Natural killer cell (primary cell): ENCODE results near the gene HIRA. TPM values are rescaled to one million over a fixed set of nuclear protein-coding genes. Genes with fewer than 3 reads are reported as not detected.
A peak's percentile ranks its signal among the peaks of the same experiment; 100 is the strongest.

Experiments used
- ATAC-seq, 3 donors: fragments of 150-1000 bp in 2 of 3; fragments of 200-7000 bp in 1 of 3; cut with Tn5 transposase; 1 replicate in 1 of 3; 2 replicates in 2 of 3; pipeline ENCODE4 v1.10.0; 2021; ENCODE audit warnings: mild to moderate bottlenecking in 2 of 3, moderate library complexity in 2 of 3
- DNase-seq, 2 donors: peaks; one replicate each; pipeline versions ENCODE4 v3.0.0 to v3.0.0-alpha.2; 2013 to 2021; ENCODE audit warnings: mixed read lengths in 1 of 2
- H3K27ac ChIP-seq: one replicate; pipeline ENCODE4 v1.5.1; 2013; ENCODE audit warnings: mild to moderate bottlenecking, low read length
- H3K27me3 ChIP-seq: one replicate; pipeline ENCODE4 v1.6.1; 2013; ENCODE audit warnings: low read length; ENCODE audit not compliant: control insufficient read depth, insufficient read depth
- H3K36me3 ChIP-seq: one replicate; pipeline ENCODE4 v1.6.1; 2013; ENCODE audit warnings: low read length; ENCODE audit not compliant: control insufficient read depth, insufficient read depth
- H3K4me1 ChIP-seq: one replicate; pipeline ENCODE4 v1.6.1; 2013; ENCODE audit warnings: low read length; ENCODE audit not compliant: control insufficient read depth, insufficient read depth
- H3K4me3 ChIP-seq: one replicate; pipeline ENCODE4 v1.5.1; 2013; ENCODE audit warnings: low read length
- H3K9me3 ChIP-seq: one replicate; pipeline ENCODE4 v1.6.1; 2013; ENCODE audit warnings: low read length; ENCODE audit not compliant: control insufficient read depth, insufficient read depth
- H3K27ac Mint-ChIP-seq, 2 donors: one replicate each; pipeline ENCODE4 v1.8.0; 2022; ENCODE audit warnings: mild to moderate bottlenecking in 2 of 2, mixed read lengths in 2 of 2, moderate library complexity in 1 of 2
- H3K27me3 Mint-ChIP-seq, 2 donors: one replicate each; pipeline ENCODE4 v1.8.0; 2022; ENCODE audit warnings: low read depth in 2 of 2, mixed read lengths in 2 of 2
- H3K36me3 Mint-ChIP-seq: one replicate; pipeline ENCODE4 v1.8.0; 2022; ENCODE audit warnings: mixed read lengths
- H3K4me1 Mint-ChIP-seq, 2 donors: one replicate each; pipeline ENCODE4 v1.8.0; 2022; ENCODE audit warnings: mixed read lengths in 2 of 2
- H3K4me3 Mint-ChIP-seq: one replicate; pipeline ENCODE4 v1.8.0; 2022; ENCODE audit warnings: mild to moderate bottlenecking, moderate library complexity, mixed read lengths
- H3K9me3 Mint-ChIP-seq, 2 donors: one replicate each; pipeline ENCODE4 v1.8.0; 2022; ENCODE audit warnings: mixed read lengths in 2 of 2
- CTCF ChIP-seq: fragments of 200-600 bp; IDR thresholded peaks from one replicate; pipeline ENCODE4 v1.8.0; 2022; ENCODE audit warnings: antibody characterized with exemption
- WGBS: methylation state at CpG from one replicate; pipeline ENCODE4 v1.1.7; 2013; ENCODE audit warnings: missing lambda C conversion rate; ENCODE audit not compliant: insufficient coverage; 5-methylcytosine and 5-hydroxymethylcytosine counted together
- intact Hi-C: fragments of 100-400 bp; cut with micrococcal nuclease; formaldehyde crosslinking; loops from one replicate; pipeline ENCODE4 v1.14.2; 2022
- total RNA-seq, 4 donors: library from RNA; stranded (reverse); fragments of 120-200 nt in 1 of 4; gene quantifications; one replicate each; pipeline versions ENCODE4 v1.2.3 to v1.2.4, GENCODE V29; 2013 to 2022

Gene HIRA
- total RNA-seq, 3 donors from 2014 or later (not counting 1 experiment from before 2014, with no cell fraction given), result 49.6 to 75.9 (median 50.9) TPM

DNA sequence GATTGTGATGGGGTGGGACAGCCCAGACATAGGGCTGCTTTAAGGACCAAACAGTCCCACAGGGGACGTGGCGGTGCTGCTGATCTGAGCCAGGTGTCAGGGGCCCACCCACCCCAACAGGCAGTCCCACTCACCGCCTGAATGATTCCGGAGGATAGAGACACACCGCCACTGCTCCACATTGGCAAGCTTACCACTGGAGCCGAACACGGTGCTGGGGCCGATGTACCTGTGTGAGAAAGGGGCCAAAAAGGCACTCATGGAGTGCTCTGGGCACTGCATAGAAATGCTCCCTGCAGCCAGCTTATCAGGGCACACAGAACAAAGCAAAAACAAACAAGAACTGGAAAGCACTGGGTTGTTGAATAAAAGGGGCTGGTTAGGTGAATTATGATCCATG lies 25.9 kb downstream of the HIRA start:
- no peaks in the 10 kb centered on the region for H3K27me3 Mint-ChIP-seq

DNA sequence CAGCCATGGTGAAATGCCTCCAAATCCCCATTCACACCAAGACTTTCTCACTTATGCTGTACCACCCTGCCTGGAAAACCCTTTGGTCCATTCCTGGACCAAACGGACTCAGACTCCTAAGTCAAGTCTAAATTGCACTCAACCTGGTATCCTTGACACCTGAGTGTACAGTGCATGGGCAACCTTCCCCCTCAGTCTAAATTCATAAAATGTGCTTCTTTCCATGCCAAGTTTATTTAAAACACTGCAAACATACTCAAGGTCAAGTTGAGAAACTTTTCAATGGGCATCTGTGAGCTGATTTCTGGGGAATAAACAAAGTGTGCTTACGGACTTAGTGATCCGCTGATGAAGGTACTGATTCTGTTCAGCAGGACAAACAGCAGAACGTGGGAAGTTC lies 26.4 kb downstream of the HIRA start:
- WGBS, result 94% methylated on average over 4 of the region's 4 CpGs
- peaks cover 66% of the 10 kb centered on the region for H3K36me3 ChIP-seq
- no peaks in the 10 kb centered on the region for H3K9me3 ChIP-seq
- peaks cover 23 to 35% of the 10 kb centered on the region in 2 donors for H3K4me1 Mint-ChIP-seq
- H3K4me1 ChIP-seq, result no peaks in the 10 kb centered on the region
- no peak for ATAC-seq
- H3K9me3 Mint-ChIP-seq, result no peaks in the 10 kb centered on the region
- no peak for TF ChIP-seq CTCF
- no peak overlapping the region for H3K4me3 Mint-ChIP-seq
- peaks cover 15% of the 10 kb centered on the region for H3K36me3 Mint-ChIP-seq
- H3K27me3 Mint-ChIP-seq, result no peaks in the 10 kb centered on the region
- H3K4me3 ChIP-seq, result no peak overlapping the region
- intact Hi-C loops, result no loop called here
- no peaks in the 10 kb centered on the region for H3K27me3 ChIP-seq
- H3K27ac ChIP-seq, result no peak overlapping the region
- H3K27ac Mint-ChIP-seq, result peak overlapping the region; percentile 42 to 56
- DNase-seq, result no peak

More for the DNA sequence above, 25.9 kb downstream of the HIRA start:
- H3K9me3 Mint-ChIP-seq, result no peaks in the 10 kb centered on the region
- ATAC-seq (no peak), DNase-seq (no peak)
- peak overlapping the region; percentile 48 to 56 for H3K27ac Mint-ChIP-seq
- TF ChIP-seq CTCF, result no peak
- WGBS, result 97% methylated on average over 8 of the region's 8 CpGs
- H3K36me3 Mint-ChIP-seq, result peaks cover 15% of the 10 kb centered on the region
- Histone ChIP-seq H3K27ac (no peak overlapping the region), H3K36me3 (peaks cover 70% of the 10 kb centered on the region), H3K4me3 (no peak overlapping the region), H3K4me1 (no peaks in the 10 kb centered on the region), H3K9me3 (no peaks in the 10 kb centered on the region), H3K27me3 (no peaks in the 10 kb centered on the region)
- intact Hi-C loops, result no loop called here
- peaks cover 28 to 33% of the 10 kb centered on the region in 2 donors for H3K4me1 Mint-ChIP-seq
- no peak overlapping the region for H3K4me3 Mint-ChIP-seq

- Histone ChIP-seq H3K36me3 (peaks cover 62% of the 10 kb centered on the region), H3K4me1 (no peaks in the 10 kb centered on the region), H3K9me3 (no peaks in the 10 kb centered on the region), H3K27ac (no peak overlapping the region), H3K27me3 (no peaks in the 10 kb centered on the region), H3K4me3 (no peak overlapping the region)
- ATAC-seq (no peak), DNase-seq (no peak)
- 98% methylated on average over 3 of the region's 3 CpGs for WGBS
- Mint-ChIP-seq H3K27me3 (no peaks in the 10 kb centered on the region), H3K4me1 (peaks cover 19 to 33% of the 10 kb centered on the region in 2 donors), H3K27ac (peak overlapping the region; percentile 42 to 43), H3K4me3 (no peak overlapping the region), H3K9me3 (no peaks in the 10 kb centered on the region), H3K36me3 (peaks cover 15% of the 10 kb centered on the region)
- no peak for TF ChIP-seq CTCF
- intact Hi-C loops, result no loop called here
These were observed 26.9 kb downstream of the HIRA start for GRCh38 chr22:19404676-19405075.

DNA sequence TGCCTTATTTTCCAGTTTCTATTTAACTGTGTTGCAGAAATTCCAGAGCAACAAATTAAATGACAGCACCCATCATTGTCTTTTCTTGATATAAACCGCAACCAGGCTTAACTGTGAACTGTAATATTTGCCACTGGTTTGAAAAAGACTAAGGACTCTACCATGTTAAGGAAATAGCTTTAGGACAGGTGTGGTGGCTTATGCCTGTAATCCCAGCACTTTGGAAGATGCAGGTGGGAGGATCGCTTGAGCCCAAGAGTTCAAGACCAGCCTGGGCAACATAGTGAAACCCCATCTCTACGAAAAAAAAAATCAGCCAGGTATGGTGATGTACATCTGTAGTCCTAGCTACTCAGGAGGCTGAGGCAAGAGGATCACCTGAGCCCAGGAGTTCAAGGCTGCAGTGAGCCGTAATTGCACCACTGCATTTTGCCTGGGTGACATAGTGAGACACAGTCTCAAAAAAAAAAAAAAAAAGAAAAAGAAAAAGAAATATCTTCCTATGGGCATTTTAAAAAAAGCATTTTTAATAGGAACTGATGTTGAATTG lies 28.8 kb downstream of the HIRA start:
- Histone ChIP-seq H3K4me1 (no peaks in the 10 kb centered on the region), H3K27ac (no peak overlapping the region), H3K27me3 (no peaks in the 10 kb centered on the region), H3K36me3 (peaks cover 54% of the 10 kb centered on the region), H3K9me3 (no peaks in the 10 kb centered on the region), H3K4me3 (no peak overlapping the region)
- H3K9me3 Mint-ChIP-seq, result no peaks in the 10 kb centered on the region
- no peak for TF ChIP-seq CTCF
- H3K27ac Mint-ChIP-seq, result peak overlapping the region; percentile 2 to 3
- H3K27me3 Mint-ChIP-seq, result no peaks in the 10 kb centered on the region
- H3K36me3 Mint-ChIP-seq, result peaks cover 15% of the 10 kb centered on the region
- DNase-seq (no peak), ATAC-seq (no peak)
- peaks cover 16 to 37% of the 10 kb centered on the region in 2 donors for H3K4me1 Mint-ChIP-seq
- intact Hi-C loops, result loop anchor here (1.0 kb wide), 1 partner anchor 26 kb away; no protein-coding TSS in a partner anchor
- 96% methylated on average over 3 of the region's 4 CpGs for WGBS
- no peak overlapping the region for H3K4me3 Mint-ChIP-seq
